HepG2 (cell line): ENCODE data around the gene NSFL1C. TPM values are rescaled to one million over a fixed set of nuclear protein-coding genes. Genes with fewer than 3 reads are reported as not detected.
A peak's percentile ranks its signal among the peaks of the same experiment; 100 is the strongest.
"Not testable (repeated sequence)": the region's sequence is repeated elsewhere in the genome, so short reads cannot be mapped to it uniquely, and the experiment has no call there.

Source experiments
- ATAC-seq: fragments of 200-7000 bp; cut with Tn5 transposase; 3 replicates; pipeline ENCODE4 v1.9.1; 2020; ENCODE audit warnings: mild to moderate bottlenecking, moderate library complexity
- BruUV-seq: library from RNA; stranded (reverse); fragments of 400-500 nt; replicated peaks from 2 replicates; lab custom pipeline; 2021; lab: Mats Ljungman, UMichigan
- CTCF ChIA-PET: fragments of 300-600 bp; formaldehyde crosslinking; extraction: SDS; loops from one replicate; lab custom pipeline; 2021; ENCODE audit warnings: low total read pairs, inconsistent platforms, low intra/inter-chr PET ratio; lab: Yijun Ruan, JAX
- POLR2A ChIA-PET: fragments of 350-600 bp; sonication (Branson Sonifier 250); formaldehyde crosslinking; loops from one replicate; lab custom pipeline; 2020; ENCODE audit warnings: antibody characterized with exemption, inconsistent platforms; lab: Yijun Ruan, JAX
- DNase-seq: peaks from one replicate; pipeline ENCODE4 v3.0.0-alpha.2; 2015; ENCODE audit warnings: low spot score
- FAIRE-seq: peaks from 3 replicates; lab custom pipeline; 2011; peaks lifted over from hg19 to GRCh38; lab: Jason Lieb, UNC
- H2AFZ ChIP-seq: one replicate; pipeline ENCODE4 v1.6.1; 2011; ENCODE audit warnings: low read length, inconsistent platforms
- H3K27ac ChIP-seq: fragments of 300-600 bp; 3 replicates; pipeline ENCODE4 v1.8.0; 2011; ENCODE audit warnings: mixed run types, mild to moderate bottlenecking, mixed read lengths, low read length, inconsistent platforms; ENCODE audit not compliant: insufficient read depth; ENCODE audit errors: extremely low read length
- H3K27me3 ChIP-seq, 2 experiments: fragments of 200-600 bp in 1 of 2; 2 replicates in 1 of 2; 3 replicates in 1 of 2; pipeline versions ENCODE4 v1.6.0 to v1.8.0; 2011; ENCODE audit warnings: low read length in 2 of 2, mild to moderate bottlenecking in 2 of 2, moderate library complexity in 2 of 2, inconsistent platforms in 1 of 2; ENCODE audit not compliant: insufficient read depth in 2 of 2, control insufficient read depth in 1 of 2
- H3K36me3 ChIP-seq, 2 experiments: fragments of 200-600 bp in 1 of 2; replicated peaks in 1 of 2; 2 replicates in 1 of 2; 3 replicates in 1 of 2; pipeline versions ENCODE4 v1.5.1 to v1.8.0; 2011; ENCODE audit warnings: low read length in 2 of 2, inconsistent platforms in 1 of 2; ENCODE audit not compliant: insufficient read depth in 2 of 2, control insufficient read depth in 1 of 2
- H3K4me1 ChIP-seq: 2 replicates; pipeline ENCODE4 v1.5.1; 2012; ENCODE audit warnings: low read length, inconsistent platforms; ENCODE audit not compliant: insufficient read depth
- H3K4me2 ChIP-seq: 2 replicates; pipeline ENCODE4 v1.6.0; 2011; ENCODE audit warnings: low read depth, low read length, inconsistent platforms
- H3K4me3 ChIP-seq, 3 experiments: fragments of 200-600 bp in 1 of 3; sonication (generic), shearing (Covaris generic) in 1 of 3; replicated peaks in 1 of 3; 2 replicates each; pipeline ENCODE4 v1.5.1; 2011 to 2016; ENCODE audit warnings: low read length in 3 of 3, inconsistent platforms in 2 of 3, low read depth in 2 of 3, mild to moderate bottlenecking in 2 of 3, control low read depth in 1 of 3, mixed read lengths in 1 of 3; ENCODE audit not compliant: insufficient read depth in 1 of 3
- H3K79me2 ChIP-seq: one replicate; pipeline ENCODE4 v1.6.1; 2011; ENCODE audit warnings: low read length, inconsistent platforms; ENCODE audit not compliant: insufficient read depth
- H3K9ac ChIP-seq: 2 replicates; pipeline ENCODE4 v1.6.0; 2011; ENCODE audit warnings: mild to moderate bottlenecking, low read depth, low read length, inconsistent platforms; ENCODE audit not compliant: insufficient read depth
- H3K9me3 ChIP-seq: 2 replicates; pipeline ENCODE4 v1.5.1; 2012; ENCODE audit warnings: mild to moderate bottlenecking, low read length
- H4K20me1 ChIP-seq: 2 replicates; pipeline ENCODE4 v1.6.0; 2011; ENCODE audit warnings: inconsistent platforms, mild to moderate bottlenecking, low read length, moderate library complexity; ENCODE audit not compliant: insufficient read depth
- FOSL2 ChIP-seq: sonication (generic); formaldehyde crosslinking; IDR thresholded peaks from 2 replicates; pipeline ENCODE4 v1.4.0; 2020; ENCODE audit warnings: missing genetic modification reagents
- FOXP1 ChIP-seq, 2 experiments: fragments of 450-650 bp in 1 of 2; IDR thresholded peaks; 2 replicates each; pipeline ENCODE4 v1.6.1; 2017 to 2018; ENCODE audit warnings: antibody characterized with exemption in 1 of 2
- NFE2 ChIP-seq: sonication (generic); formaldehyde crosslinking; IDR thresholded peaks from 2 replicates; pipeline ENCODE4 v1.4.0; 2020; ENCODE audit warnings: missing genetic modification reagents
- TBL1XR1 ChIP-seq: fragments of 150-350 bp; IDR thresholded peaks from 2 replicates; pipeline ENCODE4 v1.6.1; 2014; ENCODE audit warnings: borderline replicate concordance, low read length; ENCODE audit not compliant: partially characterized antibody
- TRIM22 ChIP-seq: fragments of 450-650 bp; IDR thresholded peaks from 2 replicates; pipeline ENCODE4 v1.6.1; 2017
- ZNF136 ChIP-seq: sonication (generic); formaldehyde crosslinking; IDR thresholded peaks from 2 replicates; pipeline ENCODE4 v1.8.1; 2022; ENCODE audit warnings: low read depth, mild to moderate bottlenecking, moderate library complexity, missing genetic modification reagents
- ZNF274 ChIP-seq: sonication (generic); formaldehyde crosslinking; IDR thresholded peaks from 2 replicates; pipeline ENCODE4 v1.5.1; 2020; ENCODE audit warnings: mild to moderate bottlenecking, missing genetic modification reagents
- ZNF788 ChIP-seq: sonication (generic); formaldehyde crosslinking; IDR thresholded peaks from 2 replicates; pipeline ENCODE4 v1.5.0; 2020; ENCODE audit warnings: mild to moderate bottlenecking, missing genetic modification reagents, borderline replicate concordance
- WGBS: methylation state at CpG from one replicate; pipeline ENCODE4 v1.1.6; 2017; ENCODE audit warnings: low lambda C conversion rate; 5-methylcytosine and 5-hydroxymethylcytosine counted together
- in situ Hi-C: cut with HindIII; loops from 2 replicates; pipeline ENCODE4 v1.10.0; 2017; ENCODE audit warnings: low pct_unique_long_range_greater_than_20kb; ENCODE audit not compliant: extremely low pct_ligation_motif_present
- intact Hi-C: fragments of 100-400 bp; cut with micrococcal nuclease; formaldehyde crosslinking; loops from one replicate; pipeline ENCODE4 v1.10.0; 2022; ENCODE audit not compliant: unreplicated experiment
- polyA plus RNA-seq, 8 experiments: library from polyadenylated mRNA; depleted of rRNA in 3 of 8; stranded (reverse) in 7 of 8; unstranded in 1 of 8; fragments of >200 nt; fragmentation: Illumina TruSeq in 4 of 8; extraction: Trizol in 4 of 8; gene quantifications; 2 replicates each; pipeline versions ENCODE4 v1.2.1 to v1.2.3, GENCODE V29; 2011 to 2016; ENCODE audit warnings: low read depth in 4 of 8, missing spikeins in 1 of 8, mixed read lengths in 1 of 8; ENCODE audit not compliant: insufficient read depth in 1 of 8
- total RNA-seq, 5 experiments: library from RNA; depleted of rRNA; stranded (reverse); fragments of >200 nt; fragmentation: Illumina TruSeq; extraction: Trizol; gene quantifications; 2 replicates each; pipeline ENCODE4 v1.2.3, GENCODE V29; 2016; ENCODE audit warnings: low read depth in 1 of 5

The NSFL1C gene
- total and polyA plus RNA-seq, 2 of the 13 experiments (the other 11 are each of a cell fraction or from before 2014, with no cell fraction given): 22.9 to 62.7 TPM

DNA sequence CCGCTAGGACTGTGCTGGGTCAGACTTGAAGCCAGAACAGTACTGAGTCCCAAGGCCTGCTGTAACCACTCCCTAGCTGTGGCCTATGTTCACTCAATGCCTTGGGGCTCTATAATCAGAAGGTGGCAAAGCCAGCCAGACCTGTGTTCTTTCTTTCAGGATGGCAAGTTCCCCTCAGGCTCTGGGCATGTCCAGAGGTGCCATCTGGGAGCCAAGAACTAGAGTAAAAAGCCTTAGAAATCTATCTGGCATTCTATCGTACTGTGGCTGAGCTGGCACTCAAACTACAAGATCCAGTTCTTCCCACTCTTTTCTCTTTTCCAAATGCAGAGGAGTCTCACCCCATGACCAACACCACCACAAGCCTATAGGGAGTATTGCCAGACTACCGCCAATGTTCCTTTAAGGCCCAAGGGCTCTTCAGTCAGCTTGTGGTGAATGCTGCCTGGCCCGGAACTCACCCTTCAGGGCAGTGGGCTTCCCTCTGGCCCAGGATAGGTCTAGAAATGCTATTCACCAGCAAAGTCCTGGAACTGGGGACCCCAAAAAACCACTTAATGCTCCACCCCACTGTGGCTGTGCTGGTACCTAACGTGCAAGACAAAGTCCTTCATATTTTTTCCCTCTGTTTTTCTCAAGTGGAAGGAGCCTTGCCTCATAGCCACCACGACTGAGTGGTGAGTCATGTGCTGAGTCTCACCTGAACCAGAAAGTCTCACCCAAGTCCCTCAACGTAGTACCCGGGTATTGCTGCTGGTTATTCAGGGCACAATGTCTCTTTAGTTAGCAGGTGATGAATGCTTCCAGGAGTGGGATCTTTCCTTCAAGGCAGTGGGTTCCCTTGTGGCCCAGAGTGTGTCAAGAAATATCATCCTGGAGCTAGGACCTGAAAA is 33.1 kb upstream of the NSFL1C start:
- ChIA-PET POLR2A (no interaction called here), CTCF (no interaction called here)
- BruUV-seq: no TSS peak
- intact Hi-C loops: no loop called here
- no peak overlapping the region for H3K4me2 ChIP-seq
- TF ChIP-seq NFE2 (CRISPR knock-in tag): no peak
- no peak for TF ChIP-seq TBL1XR1
- TF ChIP-seq FOXP1 (IDR thresholded peaks at IDR 0.05): no peak
- TF ChIP-seq FOXP1 (CRISPR knock-in tag; IDR thresholded peaks at IDR 0.05): no peak
- no peak for TF ChIP-seq ZNF788 (CRISPR knock-in tag)
- TF ChIP-seq ZNF274 (CRISPR knock-in tag): no peak
- TF ChIP-seq FOSL2: peak; percentile 42
- TF ChIP-seq ZNF136: no peak
- no peaks in the 10 kb centered on the region for H3K36me3 ChIP-seq
- H3K79me2 ChIP-seq: no peaks in the 10 kb centered on the region
- in situ Hi-C loops: no loop called here
- H4K20me1 ChIP-seq: no peaks in the 10 kb centered on the region
- no peak overlapping the region for H3K9ac ChIP-seq
- H3K4me1 ChIP-seq: peaks cover 9% of the 10 kb centered on the region; the same call in 1 of the 2 replicates
- DNase-seq (no peak), ATAC-seq (no peak), FAIRE-seq (no peak)
- no peak overlapping the region for H3K4me3 ChIP-seq
- 33% methylated on average over 8 of the region's 8 CpGs for WGBS
- no peaks in the 10 kb centered on the region for H3K9me3 ChIP-seq
- peaks cover 0 to 2% of the 10 kb centered on the region in 2 experiments; a peak in 1 of 5 replicates for H3K27me3 ChIP-seq
- H3K27ac ChIP-seq: no peak overlapping the region
- no peak overlapping the region for H2AFZ ChIP-seq

GRCh38 chr20:1497371-1497770 is 30.7 kb upstream of the NSFL1C start:
- H3K4me3 ChIP-seq, H4K20me1 ChIP-seq, in situ Hi-C loops, H3K9ac ChIP-seq, H3K4me1 ChIP-seq, H3K36me3 ChIP-seq, H2AFZ ChIP-seq, CTCF ChIA-PET, FAIRE-seq, H3K4me2 ChIP-seq, ATAC-seq, DNase-seq, intact Hi-C loops, H3K9me3 ChIP-seq, H3K79me2 ChIP-seq, POLR2A ChIA-PET, H3K27me3 ChIP-seq, BruUV-seq, H3K27ac ChIP-seq: not testable (repeated sequence)
- 0 out of 2 replicates have a peak, but pooled peaks have one; percentile 82 for TF ChIP-seq TRIM22
- TF ChIP-seq FOSL2: peak; percentile 45
- 31% methylated on average over 5 of the region's 5 CpGs for WGBS
